Stimulated activated CD8-positive, alpha-beta memory T cell treated with anti-CD3 and anti-CD28 coated beads, Interleukin-15, amount 100 ng/mL, for 24 hours (primary cell): ENCODE data around the gene STK11IP.

Experiments
- DNase-seq: peaks from one replicate; pipeline ENCODE4 v3.0.0-alpha.2; 2020; ENCODE audit warnings: low read depth

Gene STK11IP

GRCh38 chr2:219619235-219619634 is 21.6 kb downstream of the STK11IP start:
- no peak for DNase-seq

DNA sequence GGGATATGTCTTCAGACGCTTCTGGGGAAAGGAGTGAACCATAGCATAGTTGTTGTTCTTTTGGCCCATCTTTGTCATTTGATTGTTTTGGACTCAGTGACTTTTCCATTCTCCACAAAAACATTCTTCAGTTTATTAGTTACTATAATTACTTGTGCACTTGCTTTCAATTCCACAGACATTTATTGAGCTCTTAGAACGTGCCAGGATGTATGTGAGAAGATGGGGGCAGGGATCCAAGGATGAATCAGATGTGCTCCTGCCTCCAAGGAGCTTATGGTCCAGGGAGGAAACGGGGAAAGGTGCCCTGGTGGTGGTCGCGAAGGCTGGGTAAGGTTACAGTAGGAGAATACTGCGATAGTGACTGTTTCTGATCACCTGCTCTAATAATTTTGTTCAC is 22.9 kb downstream of the STK11IP start:
- no peak for DNase-seq

GRCh38 chr2:219621935-219622334 is 24.3 kb downstream of the STK11IP start:
- DNase-seq, result no peak

DNA sequence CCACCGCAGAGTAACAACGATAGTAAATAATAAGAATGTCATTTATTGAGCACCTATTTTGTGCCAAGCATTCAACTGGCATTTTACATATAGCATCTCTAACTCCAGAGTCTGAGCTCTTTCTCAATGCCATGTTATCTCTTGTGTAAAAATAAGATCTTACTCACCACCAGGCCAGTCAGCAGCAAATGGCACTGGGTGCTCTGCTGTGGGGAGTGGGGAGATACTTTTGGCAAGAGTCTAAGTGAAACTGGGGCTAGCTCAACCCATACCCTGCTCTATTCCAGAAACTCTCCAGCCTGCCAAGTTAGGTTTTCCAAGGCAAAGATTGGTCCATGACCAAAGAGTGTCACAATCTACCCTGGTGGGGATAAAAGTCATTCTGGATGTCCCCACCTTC is 24.8 kb downstream of the STK11IP start:
- DNase-seq, result no peak

GRCh38 chr2:219624565-219624964 is 26.9 kb downstream of the STK11IP start:
- no peak for DNase-seq

GRCh38 chr2:219625179-219625578 is 27.5 kb downstream of the STK11IP start:
- DNase-seq, result no peak

GRCh38 chr2:219626540-219626939 is 28.9 kb downstream of the STK11IP start:
- DNase-seq, result no peak

GRCh38 chr2:219627103-219628100 is 29.7 kb downstream of the STK11IP start, which contains the start of gene SLC4A3:
TSS of gene SLC4A3 (plus strand) at chr2:219627630. CDS start at chr2:219627993, 363 bp downstream.
- no peak for DNase-seq

DNA sequence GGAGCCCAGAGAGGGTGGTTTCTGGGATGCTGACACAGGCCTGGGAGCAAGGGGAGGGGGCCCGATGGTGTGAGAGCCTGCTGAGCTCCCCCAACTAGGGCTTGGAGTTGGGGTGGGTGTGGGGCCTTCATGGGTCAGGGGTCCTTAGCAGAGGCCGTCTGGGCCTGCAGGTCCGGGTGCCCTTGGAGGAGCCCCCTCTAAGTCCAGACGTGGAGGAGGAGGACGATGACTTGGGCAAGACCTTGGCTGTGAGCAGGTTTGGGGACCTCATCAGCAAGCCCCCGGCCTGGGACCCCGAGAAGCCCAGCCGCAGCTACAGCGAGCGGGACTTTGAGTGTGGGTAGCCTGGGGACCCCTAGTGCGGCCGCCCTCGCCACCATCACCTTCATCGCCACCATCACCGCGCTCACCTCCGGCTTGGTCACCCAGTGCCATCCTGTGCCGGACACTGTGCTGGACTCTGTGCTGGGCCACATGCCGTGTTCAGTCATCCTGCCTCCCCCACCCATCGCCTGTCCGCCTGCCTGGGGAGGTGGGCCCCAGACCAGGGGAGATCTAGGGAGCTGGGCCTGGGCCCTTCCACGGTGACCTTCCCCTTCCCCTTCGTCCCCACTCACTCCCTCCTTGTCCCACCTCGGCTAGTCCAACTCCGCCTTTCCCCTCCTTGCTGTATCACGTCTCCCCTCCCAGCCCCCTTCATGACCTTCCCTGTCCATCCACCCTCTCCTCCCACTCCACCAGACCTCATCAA is 30.8 kb downstream of the STK11IP start:
- no peak for DNase-seq

DNA sequence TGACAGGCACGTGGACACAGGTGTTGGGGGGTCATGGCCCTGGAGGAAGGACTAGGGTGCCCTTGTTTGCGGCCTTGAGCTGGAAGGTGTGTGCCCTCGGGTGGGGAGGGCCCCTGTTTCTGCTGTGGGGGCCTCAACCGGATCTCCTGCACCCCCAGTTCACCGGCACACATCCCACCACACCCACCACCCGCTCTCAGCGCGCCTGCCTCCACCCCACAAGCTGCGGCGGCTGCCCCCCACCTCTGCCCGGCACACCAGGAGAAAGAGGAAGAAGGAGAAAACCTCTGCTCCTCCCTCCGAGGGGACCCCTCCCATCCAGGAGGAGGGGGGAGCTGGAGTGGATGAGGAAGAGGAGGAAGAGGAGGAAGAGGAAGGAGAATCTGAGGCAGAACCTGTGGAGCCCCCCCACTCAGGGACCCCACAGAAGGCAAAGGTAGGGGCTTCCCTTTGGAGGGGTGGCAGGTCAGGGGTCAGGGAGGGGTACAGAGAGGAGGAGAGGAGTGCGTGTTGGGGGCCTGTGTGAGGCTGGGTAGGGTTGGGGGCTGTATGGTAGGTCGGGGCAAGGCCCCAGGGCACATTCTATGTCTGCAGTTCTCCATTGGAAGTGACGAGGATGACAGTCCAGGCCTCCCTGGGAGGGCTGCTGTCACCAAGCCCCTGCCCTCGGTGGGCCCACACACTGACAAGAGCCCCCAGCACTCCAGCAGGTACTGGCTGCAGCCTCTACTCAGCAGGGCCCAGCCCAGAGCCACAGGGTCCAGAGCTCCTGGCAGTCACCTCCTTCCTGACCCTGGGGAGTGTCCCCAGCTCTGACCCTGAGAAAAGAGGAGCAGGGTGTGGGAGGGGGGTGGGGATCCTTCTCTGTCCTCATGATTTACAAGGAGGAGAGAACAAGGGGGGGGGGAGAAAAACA is 31.6 kb downstream of the STK11IP start:
- no peak for DNase-seq

- DNase-seq, result no peak
Observed at GRCh38 chr2:219629976-219630695, 32.5 kb downstream of the STK11IP start.

DNA sequence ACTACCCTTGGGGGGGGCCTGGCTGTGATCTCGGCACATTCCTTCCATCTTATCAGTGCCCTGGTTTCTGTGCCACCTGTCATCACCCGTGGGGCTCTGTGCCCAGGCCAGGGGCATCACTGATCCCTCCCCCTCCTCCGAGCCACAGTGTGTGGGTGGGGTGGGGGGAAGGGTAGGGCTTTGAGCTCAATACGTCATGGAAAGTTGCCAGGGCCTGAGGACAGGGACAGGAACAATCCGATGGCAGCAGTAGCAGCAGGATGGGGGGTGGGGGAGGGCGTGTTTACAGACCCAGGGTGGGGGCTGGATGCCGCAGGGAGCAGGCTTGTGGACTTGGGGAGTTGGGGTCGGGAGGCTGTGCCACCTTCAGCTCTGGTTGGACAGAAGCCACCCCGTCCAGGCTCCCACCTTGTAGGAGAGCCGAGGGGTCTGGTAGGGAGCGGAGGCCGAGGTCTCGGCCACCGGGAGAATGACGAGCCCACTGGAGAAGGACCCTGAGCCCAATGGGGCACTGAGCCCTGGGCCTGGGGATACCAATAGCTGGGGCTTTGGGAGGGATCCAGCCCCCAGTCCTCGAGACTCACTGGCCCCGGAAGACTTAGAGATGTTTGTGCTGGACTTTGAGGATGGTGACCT is 33.2 kb downstream of the STK11IP start:
- no peak for DNase-seq

DNA sequence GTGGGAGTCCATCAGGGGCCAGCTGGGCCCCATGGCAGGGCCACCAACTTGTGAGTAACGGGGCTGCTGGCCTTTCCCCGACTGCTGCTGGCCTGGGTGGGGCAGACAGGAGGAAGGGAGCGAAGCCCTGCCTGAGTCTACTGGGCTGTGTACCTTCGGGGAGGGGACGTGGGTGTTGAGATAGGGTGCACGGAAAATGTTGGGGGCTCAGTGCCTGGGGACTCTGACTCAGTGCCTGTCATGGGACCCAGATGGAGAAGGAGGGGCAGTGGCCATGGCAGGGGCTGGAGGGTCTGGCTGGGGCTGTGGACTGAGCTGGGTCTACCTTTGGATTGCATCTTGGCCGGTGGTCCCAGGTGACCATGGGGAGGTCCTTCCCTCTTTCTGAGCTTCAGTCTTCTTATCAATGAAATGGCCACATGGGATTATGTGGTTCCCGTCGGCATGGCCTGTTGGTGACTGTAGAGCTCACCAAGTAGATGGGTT is 33.8 kb downstream of the STK11IP start:
- no peak for DNase-seq

- DNase-seq, result no peak
Observed at GRCh38 chr2:219631904-219632759, 34.5 kb downstream of the STK11IP start.

GRCh38 chr2:219632760-219633105 is 35.1 kb downstream of the STK11IP start:
- DNase-seq, result no peak

DNA sequence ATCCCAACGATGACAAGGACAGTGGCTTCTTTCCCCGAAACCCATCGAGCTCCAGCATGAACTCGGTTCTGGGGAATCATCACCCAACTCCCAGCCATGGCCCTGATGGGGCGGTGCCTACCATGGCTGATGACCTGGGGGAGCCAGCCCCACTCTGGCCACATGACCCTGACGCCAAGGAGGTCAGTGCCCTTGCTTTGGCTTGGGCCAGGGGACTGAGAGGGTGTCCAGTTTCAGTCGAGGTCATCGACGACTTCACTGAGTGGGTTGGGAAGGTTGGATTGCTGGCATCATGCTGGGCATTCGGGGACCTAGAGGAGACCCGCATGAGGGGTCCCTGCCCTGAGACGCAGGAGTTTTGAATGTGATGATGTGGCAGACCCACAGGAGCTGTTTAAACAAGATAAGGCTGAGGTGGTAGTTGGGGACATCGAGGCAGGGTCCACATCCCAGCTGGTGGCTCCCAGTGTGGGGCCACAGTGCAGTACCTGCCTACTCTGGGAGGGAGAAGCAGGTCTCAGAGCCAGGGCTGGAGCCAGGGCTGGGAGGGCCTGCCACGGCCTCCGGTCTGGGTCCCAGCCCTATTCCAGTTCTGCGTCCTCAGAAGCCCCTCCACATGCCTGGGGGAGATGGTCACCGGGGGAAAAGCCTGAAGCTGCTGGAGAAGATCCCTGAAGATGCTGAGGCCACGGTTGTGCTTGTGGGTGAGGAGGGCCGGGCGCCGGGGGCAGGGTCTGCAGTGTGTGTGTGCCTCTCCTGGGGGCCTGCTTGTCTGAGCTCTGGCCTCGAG is 35.8 kb downstream of the STK11IP start:
- DNase-seq, result no peak

DNA sequence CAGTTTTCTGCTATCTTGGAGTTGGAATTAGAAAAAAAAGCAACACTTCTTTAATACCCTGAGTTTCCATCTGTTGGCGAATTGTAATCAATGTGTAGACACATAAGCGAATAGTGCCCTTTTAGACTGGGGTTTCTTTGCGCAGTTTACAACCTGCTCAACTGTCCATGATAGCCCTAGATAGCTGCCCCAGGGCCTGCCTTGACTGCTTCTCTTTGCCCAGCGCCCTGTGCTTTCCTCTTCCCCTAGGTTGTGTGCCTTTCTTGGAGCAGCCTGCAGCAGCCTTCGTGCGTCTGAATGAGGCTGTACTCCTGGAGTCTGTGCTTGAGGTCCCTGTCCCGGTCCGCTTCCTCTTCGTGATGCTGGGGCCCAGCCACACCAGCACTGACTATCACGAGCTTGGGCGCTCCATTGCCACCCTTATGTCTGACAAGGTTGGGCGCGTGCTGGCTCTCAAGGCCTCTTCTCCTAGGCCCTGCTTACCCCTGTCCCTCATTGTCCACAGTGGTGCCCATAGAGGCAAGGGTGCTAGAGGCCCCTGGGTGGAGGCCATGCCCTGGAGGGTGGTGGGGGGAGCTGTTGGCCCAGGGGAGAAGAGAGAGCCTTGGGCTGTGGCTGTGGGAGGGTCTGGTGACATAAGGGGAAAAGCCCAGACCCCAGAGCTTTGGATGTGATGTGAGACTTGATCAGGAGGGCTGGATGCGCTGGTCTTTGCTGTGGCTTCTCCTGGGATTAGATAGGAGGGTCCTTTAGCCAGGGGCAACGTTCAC is 36.7 kb downstream of the STK11IP start:
- no peak for DNase-seq
